ENCODE results near the gene YPEL3. TPM values are rescaled to one million over a fixed set of nuclear protein-coding genes. Genes with fewer than 3 reads are reported as not detected.

YPEL3 gene
- total RNA-seq, 2 donors from 2014 or later, result 24.0 to 112 TPM

DNA sequence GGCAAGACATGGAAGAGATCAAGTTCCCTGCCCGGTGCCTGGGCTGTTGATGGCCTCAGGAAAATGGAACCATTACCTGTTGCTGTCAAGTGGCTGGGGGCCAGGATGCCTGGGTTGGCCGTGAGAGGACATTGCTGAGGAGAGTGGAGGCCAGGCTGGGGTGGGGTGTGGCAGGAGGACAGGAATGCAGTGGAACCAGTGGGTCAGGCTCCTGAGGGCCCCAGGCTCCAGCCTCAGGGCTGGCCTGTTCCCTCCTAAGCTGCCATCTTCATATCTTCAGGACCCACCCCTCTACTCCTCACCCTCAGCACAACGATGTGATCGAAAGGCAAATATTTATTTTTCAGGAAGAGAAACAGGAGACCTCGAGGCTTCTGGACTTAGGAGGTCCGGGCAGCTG is 8.5 kb upstream of the YPEL3 start:
- Mint-ChIP-seq H3K36me3 (peaks cover 0 to 14% of the 10 kb centered on the region in 2 donors), H3K27ac (peak overlapping the region in 1 of 2 donors; percentile 58), H3K9me3 (no peaks in the 10 kb centered on the region)
- DNase-seq (ENCODE audit: low spot score in 2 of 2) (no peak), ATAC-seq (peak in 1 of 2 donors; percentile 7)

DNA sequence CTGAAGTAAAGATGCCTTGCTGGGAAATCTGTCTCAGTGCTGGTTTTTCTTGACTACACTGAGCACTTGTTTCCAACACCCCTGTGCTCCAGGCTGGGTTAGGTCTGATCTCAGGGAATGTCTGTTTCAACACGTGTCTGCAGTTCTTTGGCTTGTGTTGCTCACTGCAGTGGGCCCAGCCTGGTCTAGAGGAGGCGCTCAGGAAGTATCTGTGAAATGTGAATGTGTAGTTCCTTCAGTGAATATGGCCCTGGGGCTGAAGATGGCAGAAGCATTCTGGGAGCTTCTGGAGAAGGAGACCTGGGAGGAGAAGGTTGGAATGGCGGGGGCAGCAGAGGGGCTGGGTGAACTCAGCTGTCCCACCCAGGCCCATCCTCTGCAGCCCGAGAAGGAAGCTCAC is 8.1 kb upstream of the YPEL3 start:
- ATAC-seq (no peak), DNase-seq (ENCODE audit: low spot score in 2 of 2) (no peak)
- Mint-ChIP-seq H3K36me3 (peaks cover 0 to 14% of the 10 kb centered on the region in 2 donors), H3K27ac (peak overlapping the region in 1 of 2 donors; percentile 58), H3K9me3 (no peaks in the 10 kb centered on the region)

DNA sequence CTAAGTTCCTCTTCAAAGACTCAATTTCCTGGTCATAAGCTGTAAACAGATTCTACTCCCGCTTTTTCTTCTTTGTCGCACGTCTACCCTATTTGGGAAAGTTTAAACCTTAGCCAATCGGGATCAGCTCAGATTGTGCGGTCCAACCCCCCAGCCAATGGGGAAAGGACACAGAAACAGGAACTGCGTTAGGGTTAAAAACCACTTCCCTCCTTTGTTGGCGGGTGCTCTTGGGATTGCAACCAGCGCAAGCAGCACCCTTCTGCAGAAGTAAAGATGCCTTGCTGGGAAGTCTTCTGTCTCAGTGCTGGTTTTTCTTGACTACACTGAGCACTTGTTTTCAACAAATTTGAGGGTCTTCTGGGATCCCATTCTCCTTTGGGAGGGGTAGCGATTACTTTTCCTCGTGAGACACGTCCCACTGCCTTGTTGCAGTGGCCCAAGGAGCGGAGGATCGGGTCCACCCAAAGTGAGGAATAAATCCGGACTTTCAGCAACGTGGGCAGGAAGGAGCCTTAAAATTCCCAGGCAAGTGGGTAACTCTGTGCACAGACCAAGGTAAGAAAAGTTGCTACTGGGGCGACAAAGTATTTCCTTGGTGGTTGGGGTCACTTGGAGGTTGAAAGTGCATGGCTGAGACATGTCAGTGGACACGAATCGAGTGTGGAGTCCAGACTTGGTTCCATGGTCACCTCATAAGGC is 1.0 kb upstream of the YPEL3 start:
- DNase-seq (ENCODE audit: low spot score in 2 of 2) (no peak), ATAC-seq (no peak)
- peak overlapping the region; percentile 94 to 95 for H3K27ac Mint-ChIP-seq
- peaks cover 27 to 36% of the 10 kb centered on the region in 2 donors for H3K36me3 Mint-ChIP-seq
- H3K9me3 Mint-ChIP-seq, result peaks cover 5 to 12% of the 10 kb centered on the region in 2 donors

DNA sequence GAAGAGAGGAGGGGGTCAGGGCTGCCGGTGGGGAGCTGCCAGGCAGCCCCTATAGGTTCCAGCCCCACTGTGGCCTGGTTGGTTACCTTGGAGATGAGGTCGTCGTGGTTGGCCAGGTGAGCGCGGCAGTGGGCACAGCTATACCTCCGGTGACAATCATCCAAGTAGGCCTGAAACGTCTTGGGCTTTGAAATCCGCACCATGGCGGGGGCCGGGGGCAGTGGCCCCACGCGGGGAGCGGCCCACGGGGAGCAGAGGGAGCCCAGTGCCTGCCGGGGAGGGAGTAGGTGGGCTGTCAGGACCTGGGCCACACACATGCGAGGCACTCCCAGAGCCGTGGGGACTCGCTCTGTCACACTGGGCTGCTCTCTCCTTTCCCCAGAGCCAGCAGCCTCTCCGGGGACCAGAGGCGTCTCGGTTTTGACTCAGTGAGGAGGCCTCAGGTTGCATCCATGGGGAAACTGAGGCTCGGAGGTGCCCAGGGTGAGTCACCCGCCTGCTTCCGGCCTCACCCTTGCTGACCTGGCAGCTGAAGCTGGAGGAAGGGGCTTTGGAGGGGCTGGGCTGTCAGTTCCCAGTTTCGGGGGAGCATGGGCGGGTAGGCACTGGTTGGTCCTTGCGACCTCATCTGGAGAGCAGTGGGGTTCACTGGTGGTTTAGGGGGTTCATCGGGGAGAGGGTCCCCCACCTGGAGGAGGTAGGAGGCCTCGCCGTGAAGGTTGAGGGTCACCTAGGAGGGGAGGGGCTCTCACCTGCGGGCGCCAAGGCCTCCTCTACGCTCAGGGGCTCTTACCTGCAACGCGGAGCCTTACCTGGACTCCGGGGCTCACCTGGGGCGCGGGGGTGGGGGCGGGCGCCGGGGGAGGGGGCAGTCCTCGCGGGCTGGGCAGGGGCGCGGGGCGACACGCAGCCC is 591 bp downstream of the YPEL3 start:
- DNase-seq (ENCODE audit: low spot score in 2 of 2) (peak in 1 of 2 donors; percentile 81), ATAC-seq (no peak)
- peaks cover 27 to 36% of the 10 kb centered on the region in 2 donors for H3K36me3 Mint-ChIP-seq
- H3K9me3 Mint-ChIP-seq, result peaks cover 5 to 12% of the 10 kb centered on the region in 2 donors
- peak overlapping the region; percentile 94 to 96 for H3K27ac Mint-ChIP-seq

DNA sequence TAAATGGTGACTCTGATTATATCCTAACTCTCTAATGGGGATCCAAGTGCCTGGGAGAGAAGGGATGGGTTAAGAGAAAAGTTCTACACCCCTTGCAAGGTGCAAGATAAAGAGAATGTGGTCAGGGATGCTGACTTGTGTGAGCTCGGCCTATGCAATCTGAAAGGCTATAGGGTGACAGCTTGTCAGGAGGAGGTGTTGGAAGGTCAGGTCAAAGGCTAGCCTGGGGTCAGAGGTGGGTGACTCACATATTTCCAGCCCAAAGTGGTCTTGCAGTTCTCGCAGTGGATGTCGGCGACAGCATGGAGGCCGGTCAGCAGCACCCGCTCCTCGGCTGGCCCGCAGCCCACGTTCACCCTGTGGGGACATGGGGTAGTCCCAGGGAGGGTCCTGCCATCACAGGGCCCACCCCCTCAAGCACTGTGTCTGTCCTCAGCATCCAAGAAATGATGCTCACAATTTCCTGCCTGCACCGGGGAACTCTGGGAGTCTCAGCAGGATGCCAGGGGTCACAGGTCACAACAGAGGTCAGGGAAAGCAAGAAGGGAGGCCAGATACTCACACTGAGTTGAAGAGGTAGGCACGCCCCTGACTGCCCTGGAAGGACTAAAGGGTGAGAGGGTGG is 1.4 kb downstream of the YPEL3 start:
- DNase-seq (ENCODE audit: low spot score in 2 of 2) (no peak), ATAC-seq (no peak)
- Mint-ChIP-seq H3K27ac (peak overlapping the region; percentile 90 to 94), H3K36me3 (peaks cover 27 to 36% of the 10 kb centered on the region in 2 donors), H3K9me3 (peaks cover 5 to 12% of the 10 kb centered on the region in 2 donors)

DNA sequence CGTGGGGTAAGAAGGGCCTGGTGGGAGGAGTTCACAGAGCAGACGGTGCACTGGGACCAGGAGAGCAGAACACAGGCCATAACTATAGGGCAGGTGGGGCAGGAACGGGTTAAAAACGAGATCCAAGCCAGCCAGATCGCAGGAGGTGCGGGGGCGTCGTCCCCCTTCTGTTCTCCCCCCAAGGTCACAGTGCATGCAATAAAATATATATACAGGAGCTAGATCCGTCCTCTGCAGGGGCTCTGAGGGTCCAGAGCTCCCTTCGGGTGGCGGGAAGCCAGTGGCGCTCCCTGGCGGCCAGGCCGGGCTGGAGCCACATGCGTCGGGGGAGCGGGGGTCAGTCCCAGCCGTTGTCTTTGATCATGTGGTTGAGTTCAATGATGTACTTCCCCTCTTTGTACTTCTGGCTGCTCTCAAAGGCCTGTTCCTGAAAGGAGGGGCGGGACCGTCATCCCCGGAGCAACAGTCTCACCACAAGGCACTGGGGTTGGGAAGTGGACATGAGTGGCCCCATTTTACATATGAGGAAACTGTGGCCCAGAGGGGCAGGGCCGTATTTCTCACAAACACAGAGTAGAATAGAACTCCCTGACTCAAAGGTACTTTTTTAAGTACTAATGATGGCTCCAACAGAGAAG is 3.5 kb downstream of the YPEL3 start:
- peaks cover under 1 to 8% of the 10 kb centered on the region in 2 donors for H3K9me3 Mint-ChIP-seq
- DNase-seq (ENCODE audit: low spot score in 2 of 2), result peak; percentile 73 to 92
- peaks cover 22 to 26% of the 10 kb centered on the region in 2 donors for H3K36me3 Mint-ChIP-seq
- ATAC-seq, result peak; percentile 47 to 73
- H3K27ac Mint-ChIP-seq, result peak overlapping the region; percentile 94

DNA sequence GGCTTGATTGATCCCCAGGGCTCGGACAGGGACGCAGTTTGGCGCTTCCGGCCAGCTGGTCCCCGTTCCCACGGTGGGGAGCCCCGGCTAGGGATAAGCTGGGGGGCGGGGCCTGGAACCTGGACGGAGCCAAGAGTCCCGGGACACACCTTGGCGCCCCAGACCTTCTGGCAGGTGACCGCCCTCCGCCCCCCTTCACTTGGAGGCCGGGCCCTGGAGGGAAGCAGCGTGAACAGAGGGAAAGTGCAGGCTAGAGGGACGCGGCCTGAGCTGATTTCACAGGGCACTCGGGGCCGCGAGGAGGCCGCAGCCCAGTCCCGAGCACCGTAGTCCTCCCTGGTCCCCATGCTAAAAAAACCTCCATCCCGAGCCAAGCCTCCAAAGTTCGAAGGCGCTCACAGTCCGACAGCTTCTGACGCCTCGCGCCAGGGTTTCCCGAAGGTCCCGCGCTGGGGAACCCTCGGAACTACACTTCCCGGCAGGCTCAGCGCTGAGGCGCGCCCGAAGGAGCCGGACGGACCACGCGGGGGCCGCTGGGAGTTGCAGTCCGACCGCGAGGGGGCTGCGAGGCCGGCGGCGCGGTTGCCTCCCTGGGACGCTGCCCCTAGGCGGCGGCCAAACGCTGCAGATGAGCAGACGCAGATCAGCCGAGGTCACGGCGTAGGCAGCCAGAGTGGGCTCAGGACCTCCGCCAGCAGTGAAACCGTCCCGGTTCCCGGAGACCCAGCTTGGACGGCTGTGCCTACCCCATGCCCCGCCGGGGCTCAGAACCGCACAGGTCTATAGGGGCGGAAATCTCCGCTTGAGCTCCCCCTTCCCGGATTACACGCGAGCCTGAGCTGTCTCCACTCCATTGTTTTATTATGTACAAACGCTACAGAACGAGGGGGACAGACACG is 4.3 kb downstream of the YPEL3 start, which contains the start of gene TBX6:
TBX6 (minus strand) TSS at position 451 of the 899 bp plus-strand sequence. CDS start 731 bp downstream, outside the sequence.
- DNase-seq (ENCODE audit: low spot score in 2 of 2) (peak; percentile 94 to 96), ATAC-seq (peak; percentile 66 to 86)
- H3K27ac Mint-ChIP-seq, result peak within 1 kb of the TSS; percentile 94
- peaks cover 0 to under 1% of the 10 kb centered on the region in 2 donors for H3K9me3 Mint-ChIP-seq
- peaks cover 14 to 25% of the 10 kb centered on the region in 2 donors for H3K36me3 Mint-ChIP-seq

DNA sequence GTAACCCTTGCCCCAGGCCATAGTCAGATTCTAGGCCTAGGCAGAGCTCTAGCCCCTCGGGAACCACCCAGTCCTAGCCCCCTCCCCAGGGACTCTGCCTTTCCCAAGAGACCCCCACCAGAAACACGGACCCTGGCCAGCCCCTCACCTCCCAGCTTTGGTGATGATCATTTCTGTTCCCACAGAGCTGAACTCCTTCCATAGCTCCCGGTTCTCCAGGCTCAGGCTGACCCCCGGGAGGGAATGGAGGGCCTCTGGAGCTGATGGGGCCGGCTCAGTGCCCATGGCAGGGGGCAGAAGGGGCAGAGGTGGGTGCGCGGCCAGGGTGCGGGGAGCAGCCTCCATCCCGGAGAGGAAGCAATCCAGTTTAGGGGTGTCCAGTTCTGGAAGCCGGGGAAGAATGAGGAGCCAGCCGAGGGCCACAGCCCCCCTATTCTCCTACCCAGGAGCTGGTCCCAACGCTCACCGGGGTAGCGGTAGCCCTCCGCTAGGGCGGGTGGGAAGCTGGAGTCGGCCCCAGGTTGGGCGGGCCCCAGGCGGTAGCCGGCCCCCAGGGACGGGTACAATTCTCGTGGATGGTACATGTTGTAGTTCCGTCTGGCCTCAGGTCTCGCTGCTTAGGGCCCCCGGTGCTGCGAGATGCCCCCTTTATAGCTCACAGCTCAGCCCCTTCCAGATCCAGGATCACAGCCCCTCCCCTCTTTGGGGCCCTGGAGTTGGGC is 5.2 kb downstream of the YPEL3 start:
- no peak for ATAC-seq
- Mint-ChIP-seq H3K36me3 (peaks cover 12 to 21% of the 10 kb centered on the region in 2 donors), H3K9me3 (no peaks in the 10 kb centered on the region), H3K27ac (peak overlapping the region; percentile 80 to 81)
- no peak for DNase-seq (ENCODE audit: low spot score in 2 of 2)

DNA sequence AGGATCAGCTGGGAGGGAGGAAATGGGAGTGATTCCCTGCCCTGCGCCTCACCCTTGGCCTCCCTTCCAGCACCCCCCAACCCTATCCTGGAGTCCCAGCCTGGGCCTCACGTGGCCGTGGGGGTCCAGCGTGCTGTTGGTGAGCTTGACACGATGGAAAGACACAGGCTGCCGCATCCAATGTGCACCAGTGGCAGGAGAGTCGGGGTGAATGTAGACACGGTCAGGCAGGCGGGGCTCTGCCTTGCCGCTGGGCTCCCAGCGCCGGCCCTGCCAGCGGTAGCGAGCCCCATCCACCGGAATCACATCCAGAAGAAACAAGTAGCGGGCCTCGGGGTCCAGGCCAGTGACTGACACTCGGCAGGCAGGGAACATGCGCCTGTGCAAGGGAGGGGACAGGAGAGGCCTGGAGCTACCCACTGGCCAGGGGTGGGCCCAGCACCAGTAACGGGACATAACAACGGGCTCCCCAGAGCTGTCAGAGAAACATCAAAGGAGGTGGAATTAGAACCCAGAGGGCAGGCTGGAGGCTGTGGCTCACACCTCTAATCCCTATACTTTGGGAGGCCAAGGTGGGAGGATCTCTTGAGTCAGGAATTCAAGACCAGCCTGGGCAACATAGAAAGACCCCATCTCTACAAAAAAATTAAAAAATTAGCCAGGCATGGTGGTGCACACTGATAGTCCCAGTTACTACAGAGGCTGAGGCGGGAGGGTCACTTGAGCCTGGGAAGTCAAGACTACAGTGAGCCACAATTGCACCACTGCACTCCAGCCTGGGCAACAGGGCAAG is 7.0 kb downstream of the YPEL3 start:
- H3K27ac Mint-ChIP-seq, result peak overlapping the region; percentile 80 to 81

DNA sequence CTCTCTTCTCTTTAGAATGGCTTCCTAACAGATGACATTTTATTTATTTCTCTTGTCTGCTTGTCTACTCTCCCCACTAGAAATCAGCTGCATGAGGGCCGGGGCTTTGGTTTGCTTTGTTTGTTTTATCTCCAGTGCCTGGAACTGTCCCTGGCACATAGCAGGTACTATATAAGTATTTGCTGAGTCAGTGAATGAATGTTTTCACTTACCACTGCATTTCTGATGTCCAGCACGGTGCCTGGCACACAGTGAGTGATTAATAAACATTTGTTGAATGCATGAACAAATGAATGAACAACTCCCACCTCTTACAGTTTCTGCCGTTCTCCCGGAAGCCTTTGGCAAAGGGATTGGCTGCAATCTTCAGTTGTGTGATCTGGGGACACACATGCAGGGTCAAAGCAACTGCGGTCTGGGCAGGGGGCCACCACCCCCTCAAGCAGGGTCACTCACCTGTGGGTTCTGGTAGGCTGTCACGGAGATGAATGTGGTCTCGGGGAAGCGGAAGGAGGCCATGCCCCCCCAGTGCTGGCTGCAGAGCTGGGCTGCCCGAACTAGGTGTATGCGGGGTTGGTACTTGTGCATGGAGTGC is 7.7 kb downstream of the YPEL3 start:
- Mint-ChIP-seq H3K27ac (peak overlapping the region in 1 of 2 donors; percentile 10), H3K9me3 (no peaks in the 10 kb centered on the region), H3K36me3 (peaks cover 0 to 14% of the 10 kb centered on the region in 2 donors)
- DNase-seq (ENCODE audit: low spot score in 2 of 2), result no peak
- no peak for ATAC-seq

More for the DNA sequence above, 7.0 kb downstream of the YPEL3 start:
- DNase-seq (ENCODE audit: low spot score in 2 of 2) (no peak), ATAC-seq (no peak)
- H3K36me3 Mint-ChIP-seq, result peaks cover 2 to 16% of the 10 kb centered on the region in 2 donors
- no peaks in the 10 kb centered on the region for H3K9me3 Mint-ChIP-seq

DNA sequence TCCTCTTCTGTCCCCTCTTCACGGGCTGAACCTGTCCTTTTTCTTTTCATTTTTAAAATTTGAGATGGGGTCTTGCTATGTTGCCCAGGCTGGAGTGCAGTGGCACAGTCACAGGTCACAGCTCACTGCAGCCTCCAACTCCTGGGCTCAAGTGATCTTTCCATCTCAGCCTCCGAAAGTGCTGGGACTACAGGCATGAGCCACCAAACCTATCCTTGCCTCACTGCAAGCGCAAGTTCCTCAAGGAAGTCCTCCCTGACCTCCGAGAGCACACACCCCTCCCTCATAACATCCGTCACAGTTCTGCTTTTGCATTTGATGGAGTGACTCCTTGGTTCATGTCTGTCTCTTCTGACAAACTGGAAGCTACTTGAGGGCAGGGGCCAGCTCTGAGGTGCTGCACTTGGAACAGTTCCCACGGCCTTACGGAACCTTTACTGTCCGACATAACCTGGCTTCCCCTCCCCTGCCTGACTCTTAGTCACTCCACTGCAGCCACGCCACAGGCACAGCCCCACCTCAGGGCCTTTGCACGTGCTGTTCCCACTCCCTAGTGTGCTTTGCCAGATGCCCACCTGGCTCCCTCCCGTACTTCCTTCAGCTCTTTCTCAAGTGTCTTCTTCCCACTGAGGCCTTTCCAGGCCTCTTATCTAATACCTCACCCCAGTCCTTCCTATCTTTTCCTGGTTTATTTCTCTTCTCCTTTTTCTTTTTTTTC is 8.7 kb downstream of the YPEL3 start:
- ATAC-seq, result no peak
- peaks cover 1 to 11% of the 10 kb centered on the region in 2 donors for H3K36me3 Mint-ChIP-seq
- no peak for DNase-seq (ENCODE audit: low spot score in 2 of 2)
- peak overlapping the region in 1 of 2 donors; percentile 69 for H3K27ac Mint-ChIP-seq
- H3K9me3 Mint-ChIP-seq, result no peaks in the 10 kb centered on the region

DNA sequence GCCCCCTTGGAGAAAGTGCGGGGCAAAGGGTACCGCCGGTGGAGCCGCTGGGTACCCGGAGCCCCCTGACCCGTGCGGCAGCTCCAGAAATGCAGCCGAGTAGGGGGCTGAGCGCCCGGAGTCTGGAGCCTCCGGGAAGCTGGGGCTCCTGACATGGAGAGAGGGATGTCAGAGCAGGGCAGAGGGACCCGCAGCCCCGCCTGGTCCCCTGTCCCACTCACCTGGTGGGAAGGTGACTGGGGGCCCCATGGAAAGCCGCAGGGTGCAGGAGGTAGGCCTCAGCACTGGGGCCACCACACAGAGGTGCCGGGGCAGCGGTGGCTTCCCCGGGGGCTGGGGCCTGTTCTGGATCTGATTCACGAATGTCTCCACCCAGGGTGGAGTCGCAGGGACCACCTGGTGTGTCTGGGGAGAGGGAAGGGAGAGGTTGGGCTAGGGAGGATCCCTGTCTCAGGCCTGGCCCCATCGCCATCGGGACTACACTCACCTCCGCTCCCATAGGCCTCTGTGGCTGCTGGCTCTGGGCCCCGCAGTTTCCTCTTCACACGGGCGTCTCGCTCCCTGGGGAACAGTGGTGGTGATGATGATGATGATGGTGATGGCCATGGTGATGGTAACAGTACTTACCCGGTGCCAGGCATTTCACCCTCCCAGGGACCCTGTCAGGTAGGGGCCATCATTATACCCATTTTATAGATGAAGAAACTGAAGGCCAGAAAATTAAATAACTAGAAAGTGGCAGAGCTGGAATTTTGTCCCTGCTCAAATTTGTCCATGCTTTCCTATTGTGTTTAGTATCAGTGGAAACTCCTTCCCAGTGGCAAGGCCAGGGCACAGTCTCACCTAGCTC is 9.5 kb downstream of the YPEL3 start:
- Mint-ChIP-seq H3K9me3 (no peaks in the 10 kb centered on the region), H3K36me3 (peaks cover 7 to 11% of the 10 kb centered on the region in 2 donors), H3K27ac (no peak overlapping the region)
- DNase-seq (ENCODE audit: low spot score in 2 of 2) (no peak), ATAC-seq (no peak)
